H1 (cell line): ENCODE measurements around the gene REG4. TPM values are rescaled to one million over a fixed set of nuclear protein-coding genes. Genes with fewer than 3 reads are reported as not detected.

ENCODE experiments used
- ASH2L ChIP-seq: fragments of 200-600, 300-600 bp; sonication (generic); IDR thresholded peaks from one replicate; pipeline ENCODE4 v1.7.1; 2017; ENCODE audit warnings: low read length
- BCL11A ChIP-seq, 2 experiments: IDR thresholded peaks; one replicate each; pipeline ENCODE4 v1.6.1; 2011; ENCODE audit warnings: low read depth in 2 of 2, low read length in 2 of 2, mild to moderate bottlenecking in 2 of 2
- CHD1 ChIP-seq: IDR thresholded peaks from 2 replicates; pipeline ENCODE4 v1.6.1; 2012; ENCODE audit warnings: low read depth, low read length, improper control_type of control experiment
- CHD7 ChIP-seq: fragments of 300-600 bp; sonication (generic); IDR thresholded peaks from 2 replicates; pipeline ENCODE4 v1.7.1; 2012; ENCODE audit warnings: low read length, moderate library complexity, mild to moderate bottlenecking, inconsistent platforms; ENCODE audit not compliant: insufficient replicate concordance
- EP300 ChIP-seq, 2 experiments: IDR thresholded peaks; 1 replicate in 1 of 2; 2 replicates in 1 of 2; pipeline ENCODE4 v1.6.1; 2011 to 2012; ENCODE audit warnings: low read depth in 2 of 2, low read length in 2 of 2, mild to moderate bottlenecking in 2 of 2, borderline replicate concordance in 1 of 2, inconsistent platforms in 1 of 2, moderate library complexity in 1 of 2
- JUN ChIP-seq: IDR thresholded peaks from 2 replicates; pipeline ENCODE4 v1.6.1; 2011; ENCODE audit warnings: low read depth, mild to moderate bottlenecking, improper control_type of control experiment, low read length
- KDM4A ChIP-seq: IDR thresholded peaks from one replicate; pipeline ENCODE4 v1.7.1; 2012; ENCODE audit warnings: low read depth, mild to moderate bottlenecking, moderate library complexity, low read length, inconsistent platforms; ENCODE audit not compliant: severe bottlenecking
- RFX5 ChIP-seq: IDR thresholded peaks from 2 replicates; pipeline ENCODE4 v1.6.1; 2011; ENCODE audit warnings: low read depth, low read length, improper control_type of control experiment, borderline replicate concordance
- SIRT6 ChIP-seq: IDR thresholded peaks from one replicate; pipeline ENCODE4 v1.7.1; 2012; ENCODE audit warnings: low read length, inconsistent platforms
- TEAD4 ChIP-seq: IDR thresholded peaks from 2 replicates; pipeline ENCODE4 v1.6.1; 2012; ENCODE audit warnings: low read depth, low read length, inconsistent platforms, mixed read lengths
- polyA plus RNA-seq, 7 experiments: library from polyadenylated mRNA; depleted of rRNA in 3 of 7; stranded (reverse) in 5 of 7; unstranded in 2 of 7; fragments of >200 nt in 5 of 7; fragments of 200-250 nt in 2 of 7; gene quantifications; 1 replicate in 5 of 7; 2 replicates in 1 of 7; 4 replicates in 1 of 7; pipeline versions ENCODE4 v1.2.1 to v1.2.3, GENCODE V29; 2011 to 2013; ENCODE audit warnings: missing spikeins in 2 of 7, mixed read lengths in 2 of 7
- total RNA-seq: library from RNA; stranded (reverse); fragmentation: NEBNext Ultra II Directional; extraction: Animal tissue kit (Norgen Biotek cat#: 25700); gene quantifications from 2 replicates; pipeline ENCODE4 v1.2.1, GENCODE V29; 2021
- TF ChIP-seq, protein P1 (sequence below): IDR thresholded peaks from 2 replicates; pipeline ENCODE4 v1.6.1; 2012; ENCODE audit warnings: inconsistent platforms

The REG4 gene
- total and polyA plus RNA-seq, 2 of the 8 experiments (the other 6 are each of a cell fraction or from before 2014, with no cell fraction given), result not detected

- no peak for TF ChIP-seq CHD7
- TF ChIP-seq JUN, result no peak
- no peak for TF ChIP-seq RFX5
- TF ChIP-seq BCL11A (IDR thresholded peaks at IDR 0.05; ENCODE audit: low read depth in 2 of 2, low read length in 2 of 2), result no peak
- no peak for TF ChIP-seq EP300 (IDR thresholded peaks at IDR 0.05; ENCODE audit: borderline replicate concordance in 1 of 2, low read depth in 2 of 2, low read length in 2 of 2)
- no peak for TF ChIP-seq KDM4A
- TF ChIP-seq ASH2L, result no peak
- no peak for TF ChIP-seq TEAD4
- no peak for TF ChIP-seq SIRT6
- TF ChIP-seq CHD1, result no peak
- TF ChIP-seq, protein P1, sequence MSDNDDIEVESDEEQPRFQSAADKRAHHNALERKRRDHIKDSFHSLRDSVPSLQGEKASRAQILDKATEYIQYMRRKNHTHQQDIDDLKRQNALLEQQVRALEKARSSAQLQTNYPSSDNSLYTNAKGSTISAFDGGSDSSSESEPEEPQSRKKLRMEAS, result no peak
Measured at GRCh38 chr1:119799599-119800177, 11.6 kb downstream of the REG4 start (continued).
